Peyer's patch (tissue), 4 donors: ENCODE data around the gene FNDC1.

Source experiments
- CTCF ChIP-seq, 6 experiments: fragments of 450-650 bp in 4 of 6; fragments of 200-600 bp in 2 of 6; sonication (generic) in 1 of 6; IDR thresholded peaks; one replicate each; pipeline ENCODE4 v1.5.1; 2017 to 2019; ENCODE audit warnings: antibody characterized with exemption in 6 of 6, mild to moderate bottlenecking in 3 of 6, moderate library complexity in 1 of 6
- POLR2A ChIP-seq, 2 donors: fragments of 450-650 bp; IDR thresholded peaks; one replicate each; pipeline ENCODE4 v1.5.1; 2017; ENCODE audit warnings: antibody characterized with exemption in 2 of 2, mild to moderate bottlenecking in 2 of 2, moderate library complexity in 2 of 2

- no peak for TF ChIP-seq CTCF (IDR thresholded peaks at IDR 0.05)
- TF ChIP-seq POLR2A (IDR thresholded peaks at IDR 0.05): no peak
These were observed 545 bp downstream of the FNDC1 start for GRCh38 chr6:159169557-159170332.
